GM11168 (cell line): ENCODE measurements around the gene TPH2.

ENCODE experiments used
- in situ Hi-C: fragments of 300-500 bp; cut with MboI; formaldehyde crosslinking; loops from one replicate; pipeline ENCODE4 v1.12.0; 2022; ENCODE audit warnings: low sequenced_read_pairs; ENCODE audit not compliant: unreplicated experiment

TPH2 gene

DNA sequence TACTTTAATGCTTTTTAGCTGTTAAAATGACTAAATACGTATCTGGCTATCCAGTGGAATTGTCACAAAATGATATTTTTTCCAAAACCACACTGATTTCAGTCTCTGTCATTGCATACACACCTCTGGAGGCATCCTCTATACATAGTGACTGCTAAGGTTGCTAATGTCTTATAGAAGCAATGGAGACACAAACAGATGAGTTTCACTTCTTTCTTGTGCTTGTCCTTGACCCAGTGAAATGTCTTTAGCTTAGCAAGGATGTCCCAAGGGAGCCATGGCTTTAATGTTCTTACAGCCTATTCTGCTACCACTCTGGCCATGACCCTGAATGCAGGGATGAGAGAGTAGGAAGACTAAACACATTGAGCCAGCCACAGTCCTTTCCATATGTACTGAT lies 90.3 kb downstream of the TPH2 start:
- in situ Hi-C loops: no loop called here

GRCh38 chr12:72030277-72030676 lies 91.6 kb downstream of the TPH2 start:
- in situ Hi-C loops: no loop called here

DNA sequence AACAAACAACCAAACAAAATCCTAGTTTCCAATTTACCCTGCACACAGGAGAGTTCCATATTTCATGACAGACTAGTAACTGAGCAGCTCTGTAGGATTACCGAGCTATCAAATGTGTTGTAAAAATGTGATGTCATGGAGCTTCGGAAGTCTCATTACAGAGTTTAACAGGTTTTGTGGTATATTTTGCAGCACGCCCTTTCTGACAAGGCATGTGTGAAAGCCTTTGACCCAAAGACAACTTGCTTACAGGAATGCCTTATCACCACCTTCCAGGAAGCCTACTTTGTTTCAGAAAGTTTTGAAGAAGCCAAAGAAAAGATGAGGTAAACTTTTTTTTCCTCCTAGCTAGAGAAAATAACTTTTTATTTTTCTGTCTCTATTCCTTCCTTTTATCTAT lies 92.4 kb downstream of the TPH2 start:
- in situ Hi-C loops: no loop called here

DNA sequence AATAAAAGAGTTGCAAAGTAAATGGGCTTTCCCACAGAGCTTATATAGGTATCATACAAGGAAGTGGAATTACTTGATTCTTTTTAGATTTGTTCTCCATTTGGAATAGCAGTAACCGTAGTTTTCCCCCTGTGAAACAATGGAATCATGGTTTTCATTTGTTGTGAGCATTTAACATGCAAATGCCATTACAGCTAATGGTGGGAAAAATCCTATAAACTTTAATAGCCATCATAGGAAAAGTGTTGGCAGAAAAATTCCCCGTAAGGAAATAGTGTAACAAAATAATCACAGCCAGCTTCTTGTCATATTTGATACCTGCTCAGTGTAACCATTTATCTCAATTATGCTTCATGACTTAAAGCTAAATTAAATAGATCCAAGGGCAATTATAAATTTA lies 95.3 kb downstream of the TPH2 start:
- in situ Hi-C loops: no loop called here

- in situ Hi-C loops: no loop called here
These were observed 97.0 kb downstream of the TPH2 start for GRCh38 chr12:72035625-72036024.

DNA sequence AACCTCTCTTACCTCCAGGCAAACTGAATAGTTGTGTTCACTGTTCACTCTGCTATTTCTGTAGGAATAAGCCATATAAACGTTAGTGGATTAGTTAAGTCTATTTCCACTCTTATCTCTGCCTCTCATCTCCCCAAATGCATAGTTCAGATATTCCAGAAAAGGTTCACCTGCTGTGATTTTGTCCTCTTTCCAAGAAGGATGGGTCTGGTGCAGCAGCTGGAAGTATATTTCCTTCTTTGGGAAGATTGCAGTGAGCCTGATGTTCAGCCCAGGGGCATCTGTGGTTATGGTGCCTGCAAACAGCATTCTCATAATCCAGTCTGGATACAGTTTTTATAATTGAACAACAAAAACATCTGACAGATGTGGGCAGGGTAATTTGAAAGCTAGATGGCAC lies 97.7 kb downstream of the TPH2 start:
- in situ Hi-C loops: no loop called here

DNA sequence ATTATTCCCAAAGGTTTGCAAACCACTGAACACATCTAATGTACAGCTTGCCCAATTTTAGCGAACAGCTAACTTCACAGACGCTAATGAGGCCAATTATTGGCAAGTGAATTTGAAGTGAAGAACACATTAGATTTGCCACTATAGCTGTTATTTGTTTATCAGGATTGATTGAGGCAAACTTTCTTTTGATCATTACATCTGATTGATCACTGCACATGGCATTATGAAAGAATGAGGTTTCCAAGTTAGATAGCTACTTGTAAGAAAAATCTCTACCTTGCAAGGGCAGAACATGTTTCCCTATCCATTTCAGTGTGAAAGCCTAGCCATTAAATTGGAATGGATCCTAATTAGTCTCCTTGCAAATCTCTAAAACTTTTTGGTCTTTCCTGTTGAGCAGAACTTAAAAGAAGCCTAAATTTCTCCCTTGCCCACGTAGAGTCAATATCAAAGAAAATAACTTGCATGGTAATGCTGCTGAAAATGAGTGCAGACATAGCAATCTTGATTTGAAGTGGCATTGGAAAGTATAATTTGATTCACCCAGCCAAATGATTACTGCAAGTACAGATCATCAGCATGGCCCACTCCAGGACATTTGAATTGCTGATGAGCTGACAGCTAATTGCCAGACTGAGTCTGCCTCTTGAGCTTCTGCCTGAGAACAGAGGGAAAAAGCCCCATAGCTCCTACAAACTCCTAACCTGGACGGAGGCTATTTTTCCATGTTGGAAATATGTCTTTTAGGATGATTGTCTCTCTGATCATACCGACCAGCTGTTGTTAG lies 98.6 kb downstream of the TPH2 start:
- in situ Hi-C loops: no loop called here

DNA sequence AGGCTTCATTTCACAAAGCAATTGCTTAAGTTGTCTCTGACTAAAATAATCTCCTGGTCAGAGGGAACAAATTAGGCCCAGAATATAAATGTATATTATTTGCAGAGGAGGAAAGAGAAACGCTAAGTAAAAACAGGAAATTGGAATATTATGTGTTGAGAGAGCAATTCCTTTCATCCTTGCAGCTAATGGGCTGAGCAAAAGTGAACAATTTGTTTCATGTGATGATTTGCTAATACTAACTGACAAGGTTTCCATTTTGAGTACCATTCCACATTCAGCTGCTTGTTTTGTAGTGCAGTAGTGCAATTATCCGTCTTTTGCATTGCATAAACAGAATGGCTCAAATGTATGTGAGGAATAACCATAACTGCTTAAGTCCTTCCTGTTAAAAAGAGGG lies 103.2 kb downstream of the TPH2 start:
- in situ Hi-C loops: no loop called here

DNA sequence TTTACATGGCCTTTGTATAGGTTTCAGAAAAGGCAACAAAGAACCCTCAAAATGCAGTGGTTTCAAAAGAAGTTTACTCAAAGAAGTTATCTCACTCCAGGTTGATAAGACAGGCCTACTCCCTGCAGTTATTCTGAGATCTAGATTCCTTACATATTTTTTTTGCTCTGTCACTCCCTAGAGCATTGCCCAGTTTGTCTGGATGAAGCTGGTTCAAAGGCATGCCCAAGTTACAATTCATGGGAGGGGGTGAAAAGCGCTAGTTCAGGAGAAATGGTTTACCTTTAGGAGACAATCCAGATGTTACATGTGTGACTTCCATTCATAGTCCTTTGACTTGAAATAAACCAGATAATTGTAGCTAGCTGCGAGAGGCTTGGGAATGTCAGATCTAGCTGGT lies 115.0 kb downstream of the TPH2 start:
- in situ Hi-C loops: no loop called here

- in situ Hi-C loops: no loop called here
These were observed 115.9 kb downstream of the TPH2 start for GRCh38 chr12:72054511-72054910.

GRCh38 chr12:72057330-72057914 lies 118.8 kb downstream of the TPH2 start:
- in situ Hi-C loops: no loop called here

DNA sequence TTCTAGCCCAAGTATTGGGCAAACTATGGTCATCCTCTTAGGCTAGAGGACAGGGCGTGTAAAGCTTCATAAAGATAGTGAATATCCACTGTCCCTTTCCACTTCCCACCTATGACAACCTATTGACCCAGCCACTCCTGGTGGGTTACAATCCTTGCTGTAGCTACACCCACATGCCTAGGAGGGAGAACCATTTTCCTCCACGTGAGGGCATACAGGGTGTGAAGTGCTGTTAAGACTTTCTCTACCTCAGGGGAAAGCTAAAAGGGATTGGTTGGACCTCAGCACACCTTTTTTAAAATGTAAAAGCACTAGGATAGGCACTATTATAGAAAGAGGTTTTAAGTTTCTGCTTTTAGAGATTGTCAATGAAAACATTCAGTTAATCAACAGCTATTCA lies 124.4 kb downstream of the TPH2 start:
- in situ Hi-C loops: no loop called here

DNA sequence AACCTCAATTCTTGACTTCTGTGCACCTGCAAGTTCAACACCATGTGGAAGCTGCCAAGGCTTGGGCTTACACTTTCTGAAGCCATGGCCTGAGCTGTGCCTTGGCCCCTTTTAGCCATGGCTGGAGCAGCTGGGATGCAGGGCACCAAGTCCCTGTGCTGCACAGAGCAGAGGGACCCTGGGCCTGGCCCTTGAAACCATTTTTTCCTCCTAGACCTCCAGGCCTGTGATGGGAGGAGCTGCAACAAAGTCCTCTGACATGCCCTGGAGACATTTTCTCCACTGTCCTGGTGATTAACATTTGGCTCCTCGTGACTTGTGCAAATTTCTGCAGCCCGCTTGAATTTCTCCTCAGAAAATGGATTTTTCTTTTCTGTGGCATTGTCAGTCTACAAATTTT lies 132.4 kb downstream of the TPH2 start:
- in situ Hi-C loops: no loop called here

GRCh38 chr12:72072592-72073212 lies 134.1 kb downstream of the TPH2 start:
- in situ Hi-C loops: no loop called here

- in situ Hi-C loops: no loop called here
These were observed 135.4 kb downstream of the TPH2 start for GRCh38 chr12:72074065-72074464.

- in situ Hi-C loops: no loop called here
These were observed 136.3 kb downstream of the TPH2 start for GRCh38 chr12:72074956-72075355.

DNA sequence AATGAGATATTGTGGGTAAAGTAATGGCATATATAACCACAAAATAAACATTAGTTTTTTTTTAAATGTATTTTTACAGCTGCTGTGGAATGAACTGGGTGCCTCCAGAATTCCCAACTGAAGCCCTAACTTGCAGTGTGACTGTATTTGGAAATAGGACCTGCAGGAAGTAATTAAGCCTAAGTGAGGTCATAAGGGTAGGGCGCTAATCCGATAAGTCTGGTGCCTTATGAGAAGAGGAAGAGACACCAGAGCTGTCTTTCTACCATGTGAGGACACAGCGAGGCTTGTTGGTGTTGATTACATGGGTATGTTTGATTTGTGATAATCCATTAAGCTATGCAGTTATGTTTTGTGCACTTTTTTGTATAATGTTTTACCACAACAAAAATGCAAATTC lies 136.8 kb downstream of the TPH2 start:
- in situ Hi-C loops: no loop called here

DNA sequence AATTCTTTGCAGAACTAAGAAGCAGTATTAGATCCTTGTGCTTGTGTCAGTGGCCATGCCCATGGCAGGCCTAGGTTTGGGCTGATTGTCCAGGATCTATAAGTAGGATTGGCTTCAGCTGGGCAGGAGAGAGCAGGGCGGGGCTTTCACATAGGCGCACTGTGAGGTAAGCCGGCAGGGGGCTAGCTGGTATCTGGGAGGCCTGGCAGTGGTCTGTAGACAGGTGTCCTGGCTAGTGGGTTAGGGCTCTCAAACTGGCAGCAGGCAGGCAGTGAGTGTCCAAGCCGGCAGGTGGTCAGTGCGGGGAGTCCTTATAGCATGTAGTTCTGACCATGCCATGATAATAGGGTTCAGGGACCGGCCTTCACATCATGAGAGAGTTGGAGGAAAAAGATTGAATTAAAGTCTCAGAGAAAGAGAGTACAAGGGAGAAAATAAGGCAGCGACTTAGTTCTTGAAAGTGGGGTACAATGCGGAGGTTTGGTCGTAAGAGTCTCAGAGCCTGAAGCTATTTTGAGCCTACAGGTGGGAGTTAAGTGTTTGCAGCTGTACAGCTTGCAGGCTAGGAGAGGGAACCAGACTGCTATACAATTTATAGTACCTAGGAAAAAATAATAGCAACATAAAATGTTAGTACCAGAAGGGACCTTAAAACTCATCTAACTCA lies 137.4 kb downstream of the TPH2 start:
- in situ Hi-C loops: no loop called here

GRCh38 chr12:72076558-72076915 lies 137.9 kb downstream of the TPH2 start:
- in situ Hi-C loops: no loop called here

- in situ Hi-C loops: no loop called here
These were observed 138.6 kb downstream of the TPH2 start for GRCh38 chr12:72077111-72077820.

DNA sequence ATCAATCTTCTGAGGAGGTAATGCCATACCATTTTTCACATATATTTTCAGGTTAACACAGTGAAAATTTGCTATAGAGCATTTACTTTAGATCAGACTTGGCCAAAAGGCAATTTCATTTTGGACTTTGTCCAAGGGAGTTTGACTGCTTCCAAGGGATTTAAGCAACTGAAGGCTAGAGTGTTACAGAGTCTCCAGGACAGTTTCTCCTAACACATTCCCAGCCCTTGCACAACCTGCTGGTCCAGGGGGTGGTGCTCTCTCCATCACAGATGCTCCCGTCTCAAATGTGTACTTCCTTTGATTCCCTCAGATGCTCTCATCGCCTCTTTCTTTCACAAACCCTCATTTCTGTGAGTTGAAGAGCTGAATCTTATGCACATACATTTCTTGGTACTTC lies 143.1 kb downstream of the TPH2 start:
- in situ Hi-C loops: no loop called here
